WERI-Rb-1 (cell line): Measurements from ENCODE around the gene IL4R.

Experiments used
- DNase-seq: peaks from one replicate; pipeline ENCODE4 v3.0.0-alpha.2; 2020
- H3K27ac ChIP-seq: fragments of 250-450 bp; sonication (Bioruptor Pico); 2 replicates; pipeline ENCODE4 v1.5.1; 2020; ENCODE audit warnings: mild to moderate bottlenecking, moderate library complexity
- H3K27me3 ChIP-seq: fragments of 250-450 bp; sonication (Bioruptor Pico); 2 replicates; pipeline ENCODE4 v1.5.1; 2021; ENCODE audit warnings: mild to moderate bottlenecking, low read depth, moderate library complexity; ENCODE audit not compliant: insufficient read depth, severe bottlenecking
- H3K36me3 ChIP-seq: fragments of 250-450 bp; sonication (Bioruptor Pico); 2 replicates; pipeline ENCODE4 v1.5.1; 2020; ENCODE audit warnings: mild to moderate bottlenecking, moderate library complexity
- H3K4me3 ChIP-seq: 2 replicates; pipeline ENCODE4 v1.5.1; 2011; ENCODE audit warnings: low read depth, mild to moderate bottlenecking, control low read depth, low read length
- H3K9me3 ChIP-seq: fragments of 250-450 bp; sonication (Bioruptor Pico); 2 replicates; pipeline ENCODE4 v1.5.1; 2021; ENCODE audit warnings: mild to moderate bottlenecking, moderate library complexity; ENCODE audit not compliant: severe bottlenecking
- CTCF ChIP-seq: IDR thresholded peaks from 2 replicates; pipeline ENCODE4 v1.5.1; 2011; ENCODE audit warnings: low read depth, mild to moderate bottlenecking, control low read depth, inconsistent platforms, low read length

Gene IL4R

GRCh38 chr16:27339180-27339579 lies 25.4 kb downstream of the IL4R start:
- no peaks in the 10 kb centered on the region for H3K9me3 ChIP-seq
- H3K27me3 ChIP-seq, result no peaks in the 10 kb centered on the region
- no peak overlapping the region for H3K4me3 ChIP-seq
- no peak for TF ChIP-seq CTCF
- H3K27ac ChIP-seq, result no peak overlapping the region
- peaks cover 35% of the 10 kb centered on the region for H3K36me3 ChIP-seq
- DNase-seq, result no peak

GRCh38 chr16:27340654-27341053 lies 26.9 kb downstream of the IL4R start:
- no peak for DNase-seq
- no peak overlapping the region for H3K27ac ChIP-seq
- H3K4me3 ChIP-seq, result no peak overlapping the region
- H3K27me3 ChIP-seq, result no peaks in the 10 kb centered on the region
- H3K9me3 ChIP-seq, result no peaks in the 10 kb centered on the region
- no peak for TF ChIP-seq CTCF
- H3K36me3 ChIP-seq, result peaks cover 30% of the 10 kb centered on the region

GRCh38 chr16:27341549-27341948 lies 27.8 kb downstream of the IL4R start:
- DNase-seq, result no peak
- no peak for TF ChIP-seq CTCF
- H3K9me3 ChIP-seq, result no peaks in the 10 kb centered on the region
- no peak overlapping the region for H3K27ac ChIP-seq
- H3K36me3 ChIP-seq, result peaks cover 30% of the 10 kb centered on the region
- H3K4me3 ChIP-seq, result no peak overlapping the region
- H3K27me3 ChIP-seq, result no peaks in the 10 kb centered on the region

- TF ChIP-seq CTCF, result no peak
- no peaks in the 10 kb centered on the region for H3K9me3 ChIP-seq
- H3K4me3 ChIP-seq, result no peak overlapping the region
- no peaks in the 10 kb centered on the region for H3K27me3 ChIP-seq
- H3K27ac ChIP-seq, result no peak overlapping the region
- no peak for DNase-seq
- peaks cover 30% of the 10 kb centered on the region for H3K36me3 ChIP-seq
Observed at GRCh38 chr16:27341971-27342370, 28.2 kb downstream of the IL4R start.

GRCh38 chr16:27344721-27345120 lies 30.9 kb downstream of the IL4R start:
- H3K27me3 ChIP-seq, result no peaks in the 10 kb centered on the region
- H3K9me3 ChIP-seq, result no peaks in the 10 kb centered on the region
- H3K4me3 ChIP-seq, result no peak overlapping the region
- TF ChIP-seq CTCF, result no peak
- H3K27ac ChIP-seq, result no peak overlapping the region
- peaks cover 37% of the 10 kb centered on the region for H3K36me3 ChIP-seq
- DNase-seq, result no peak

- TF ChIP-seq CTCF, result no peak
- Histone ChIP-seq H3K9me3 (no peaks in the 10 kb centered on the region), H3K36me3 (peaks cover 37% of the 10 kb centered on the region), H3K4me3 (no peak overlapping the region), H3K27ac (no peak overlapping the region), H3K27me3 (no peaks in the 10 kb centered on the region)
- no peak for DNase-seq
Observed at GRCh38 chr16:27345201-27345600, 31.4 kb downstream of the IL4R start.
